Measurements from ENCODE around the gene VCAN. TPM values are rescaled to one million over a fixed set of nuclear protein-coding genes. Genes with fewer than 3 reads are reported as not detected.
"Not testable (repeated sequence)": the region's sequence is repeated elsewhere in the genome, so short reads cannot be mapped to it uniquely, and the experiment has no call there.

VCAN gene
- total and polyA plus RNA-seq, 11 donors: 4.8 to 121 (median 26.4) TPM

DNA sequence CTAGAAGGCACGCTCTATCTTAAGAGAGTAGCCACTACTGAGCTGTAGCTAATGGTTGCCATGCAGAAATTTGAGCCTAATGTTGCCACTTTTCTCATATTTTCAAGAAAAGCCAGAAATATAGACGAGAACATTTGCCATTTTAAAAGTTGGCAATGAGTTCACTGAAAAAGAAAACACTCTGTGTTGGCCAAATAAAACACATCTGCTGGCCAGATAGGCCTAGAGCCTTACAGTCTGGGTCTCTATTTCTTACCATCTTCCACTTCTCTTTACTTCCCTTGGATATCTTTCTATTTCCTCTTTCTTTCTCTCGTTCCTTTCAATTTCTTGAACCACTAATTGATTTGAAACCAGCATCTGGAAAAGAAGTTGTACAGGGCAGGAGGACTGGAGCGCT lies 36.6 kb upstream of the VCAN start:
- peak overlapping the region in 6 of 12 donors; percentile 15 to 35 (median 22) for H3K27ac ChIP-seq
- WGBS, 4 donors: 46 to 72% (median 59%) methylated on average over 4 of the region's 4 CpGs

DNA sequence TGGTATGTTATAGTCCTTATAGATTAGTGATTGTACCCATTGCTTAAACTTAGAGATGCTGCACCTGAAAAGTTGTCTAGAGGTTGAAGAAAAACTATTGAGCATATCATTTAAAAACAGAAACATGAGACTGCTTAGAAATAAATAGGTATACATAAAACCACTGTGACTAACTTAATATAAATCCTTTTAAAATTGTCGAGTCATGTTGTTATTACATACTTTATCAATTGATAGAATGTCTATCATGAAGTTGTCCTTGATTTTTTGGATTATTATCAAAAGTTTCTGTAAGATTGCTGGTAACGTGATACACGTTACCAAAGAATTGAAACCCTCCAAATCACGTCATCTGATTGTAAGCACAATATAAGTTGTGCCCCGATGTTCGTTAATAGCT lies 35.3 kb upstream of the VCAN start:
- no peaks in the 10 kb centered on the region for H3K36me3 ChIP-seq
- intact Hi-C loops (cut with DNase I): loop anchor here in 2 of 10 donors (10.0 kb wide), 1 partner anchor 1081 kb away; no protein-coding TSS in a partner anchor
- peaks cover 0 to 8% (median 0%) of the 10 kb centered on the region in 12 donors for H3K4me1 ChIP-seq
- no peak for DNase-seq
- H3K27me3 ChIP-seq: no peaks in the 10 kb centered on the region
- TF ChIP-seq POLR2A (IDR thresholded peaks at IDR 0.05): no peak
- TF ChIP-seq, protein P1, sequence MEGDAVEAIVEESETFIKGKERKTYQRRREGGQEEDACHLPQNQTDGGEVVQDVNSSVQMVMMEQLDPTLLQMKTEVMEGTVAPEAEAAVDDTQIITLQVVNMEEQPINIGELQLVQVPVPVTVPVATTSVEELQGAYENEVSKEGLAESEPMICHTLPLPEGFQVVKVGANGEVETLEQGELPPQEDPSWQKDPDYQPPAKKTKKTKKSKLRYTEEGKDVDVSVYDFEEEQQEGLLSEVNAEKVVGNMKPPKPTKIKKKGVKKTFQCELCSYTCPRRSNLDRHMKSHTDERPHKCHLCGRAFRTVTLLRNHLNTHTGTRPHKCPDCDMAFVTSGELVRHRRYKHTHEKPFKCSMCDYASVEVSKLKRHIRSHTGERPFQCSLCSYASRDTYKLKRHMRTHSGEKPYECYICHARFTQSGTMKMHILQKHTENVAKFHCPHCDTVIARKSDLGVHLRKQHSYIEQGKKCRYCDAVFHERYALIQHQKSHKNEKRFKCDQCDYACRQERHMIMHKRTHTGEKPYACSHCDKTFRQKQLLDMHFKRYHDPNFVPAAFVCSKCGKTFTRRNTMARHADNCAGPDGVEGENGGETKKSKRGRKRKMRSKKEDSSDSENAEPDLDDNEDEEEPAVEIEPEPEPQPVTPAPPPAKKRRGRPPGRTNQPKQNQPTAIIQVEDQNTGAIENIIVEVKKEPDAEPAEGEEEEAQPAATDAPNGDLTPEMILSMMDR (IDR thresholded peaks at IDR 0.05): no peak
- 96 to 97% (median 97%) methylated on average over 6 of the region's 6 CpGs for WGBS, 4 donors
- no peaks in the 10 kb centered on the region for H3K9me3 ChIP-seq
- no peak overlapping the region for H3K27ac ChIP-seq
- no peak for ATAC-seq
- H3K4me3 ChIP-seq: no peak overlapping the region

More for the DNA sequence above, 36.6 kb upstream of the VCAN start:
- TF ChIP-seq POLR2A (IDR thresholded peaks at IDR 0.05): no peak
- TF ChIP-seq, protein P1 (IDR thresholded peaks at IDR 0.05): no peak
- Histone ChIP-seq H3K9me3 (no peaks in the 10 kb centered on the region), H3K36me3 (no peaks in the 10 kb centered on the region), H3K27me3 (no peaks in the 10 kb centered on the region), H3K4me1 (peaks cover 0 to 8% (median 0%) of the 10 kb centered on the region in 12 donors), H3K4me3 (no peak overlapping the region)
- peak in 1 of 4 donors; percentile 53 for ATAC-seq
- intact Hi-C loops (cut with DNase I): loop anchor here in 4 of 10 donors (5.0 to 10.0 kb wide), 3 partner anchors 793 to 1080 kb away; no protein-coding TSS in a partner anchor
- no peak for DNase-seq

DNA sequence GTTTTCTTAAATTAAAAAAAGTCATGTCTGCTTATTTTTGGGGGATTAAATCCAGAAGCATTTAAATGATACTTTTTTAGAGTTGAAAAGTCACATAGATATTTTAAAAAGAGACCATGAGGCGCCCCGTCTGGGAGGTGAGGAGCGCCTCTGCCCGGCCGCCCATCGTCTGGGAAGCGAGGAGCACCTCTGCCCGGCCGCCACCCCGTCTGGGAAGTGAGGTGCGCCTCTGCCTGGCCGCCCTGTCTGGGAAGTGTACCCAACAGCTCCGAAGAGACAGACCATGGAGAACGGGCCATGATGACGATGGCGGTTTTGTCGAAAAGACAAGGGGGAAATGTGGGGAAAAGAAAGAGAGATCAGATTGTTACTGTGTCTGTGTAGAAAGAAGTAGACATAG lies 33.8 kb upstream of the VCAN start:
- ATAC-seq, H3K4me3 ChIP-seq, H3K27ac ChIP-seq, H3K27me3 ChIP-seq, DNase-seq, H3K36me3 ChIP-seq, H3K4me1 ChIP-seq, H3K9me3 ChIP-seq: not testable (repeated sequence)
- WGBS, 4 donors: 89 to 98% (median 98%) methylated on average over 17 of the region's 17 CpGs
- intact Hi-C loops (cut with DNase I): loop anchor here in 2 of 10 donors (10.0 kb wide), 1 partner anchor 1083 kb away; no protein-coding TSS in a partner anchor

DNA sequence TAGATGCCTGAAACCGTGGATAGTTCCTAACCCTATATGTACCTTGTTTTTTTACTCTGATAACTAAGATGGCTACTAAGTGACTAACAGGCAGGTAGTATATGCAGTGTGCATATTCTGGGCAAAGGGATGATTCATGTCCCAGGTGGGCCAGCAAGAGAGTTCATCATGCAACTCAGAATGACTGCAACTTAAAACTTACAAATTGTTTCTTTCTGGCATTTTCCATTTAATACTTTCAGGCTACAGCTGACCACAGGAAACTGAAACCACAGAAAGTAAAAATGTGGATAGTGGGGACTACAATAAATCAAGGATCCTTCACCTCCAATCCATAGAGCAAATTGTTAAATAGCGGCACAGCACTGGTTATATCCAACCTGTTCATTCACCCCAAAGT lies 30.7 kb upstream of the VCAN start:
- no peak overlapping the region for H3K27ac ChIP-seq
- ATAC-seq: no peak
- intact Hi-C loops (cut with DNase I): no loop called here
- no peaks in the 10 kb centered on the region for H3K9me3 ChIP-seq
- no peaks in the 10 kb centered on the region for H3K27me3 ChIP-seq
- no peaks in the 10 kb centered on the region for H3K4me1 ChIP-seq
- no peak overlapping the region for H3K4me3 ChIP-seq
- TF ChIP-seq POLR2A (IDR thresholded peaks at IDR 0.05): no peak
- TF ChIP-seq, protein P1 (IDR thresholded peaks at IDR 0.05): no peak
- WGBS, 4 donors: 92 to 96% (median 94%) methylated on average over 2 of the region's 2 CpGs
- DNase-seq: no peak
- no peaks in the 10 kb centered on the region for H3K36me3 ChIP-seq

DNA sequence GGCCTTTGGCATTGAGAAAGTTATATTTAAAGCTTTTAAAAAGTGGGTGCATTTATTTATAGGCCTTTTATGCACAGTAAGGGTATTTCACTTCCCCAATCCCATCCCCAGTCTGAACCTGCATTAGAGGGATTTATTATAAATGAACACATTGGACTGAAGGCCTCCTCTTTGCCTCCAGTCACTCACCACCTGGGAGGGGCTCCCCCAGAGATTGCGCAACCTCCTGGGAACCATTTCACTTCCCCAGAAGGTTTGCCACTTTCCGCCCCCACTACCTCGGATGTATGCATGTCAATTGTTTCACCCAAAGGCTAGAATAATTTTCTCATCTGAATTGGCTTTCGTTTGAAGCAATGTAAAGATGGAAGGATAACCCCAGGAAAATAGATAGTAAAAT lies 29.8 kb upstream of the VCAN start:
- DNase-seq (no peak), ATAC-seq (no peak)
- Histone ChIP-seq H3K27me3 (no peaks in the 10 kb centered on the region), H3K4me1 (no peaks in the 10 kb centered on the region), H3K4me3 (no peak overlapping the region), H3K27ac (no peak overlapping the region), H3K36me3 (no peaks in the 10 kb centered on the region), H3K9me3 (no peaks in the 10 kb centered on the region)
- 89 to 95% (median 92%) methylated on average over 4 of the region's 4 CpGs for WGBS, 4 donors
- TF ChIP-seq, protein P1 (IDR thresholded peaks at IDR 0.05): no peak
- no peak for TF ChIP-seq POLR2A (IDR thresholded peaks at IDR 0.05)
- intact Hi-C loops (cut with DNase I): no loop called here

Measured in heart left ventricle (tissue), 16 donors.